ENCODE measurements around the gene LRRC7. TPM values are rescaled to one million over a fixed set of nuclear protein-coding genes. Genes with fewer than 3 reads are reported as not detected.

The LRRC7 gene
- total RNA-seq (1 to 10 TPM in 1 of 2 donors, under 1 TPM in 1; 0.16 to 1.3 TPM), polyA plus RNA-seq (under 1 TPM in 1 of 2 donors, not detected in 1; 0.13 TPM)
- long read RNA-seq, donor 1, partial matches to known transcripts: 0 of 1 reads
- long read RNA-seq, donor 1, other reads (novel, unspliced or antisense): 1 of 1 reads
- long read RNA-seq, donor 2, partial matches to known transcripts: 0 of 2 reads
- long read RNA-seq, donor 2, other reads (novel, unspliced or antisense): 2 of 2 reads

GRCh38 chr1:69567652-69568420 is at the start of gene LRRC7:
TSS of gene LRRC7 (plus strand) at chr1:69567922. CDS start at chr1:69568640, 718 bp downstream.
- Histone ChIP-seq H3K27me3 (ENCODE audit: control insufficient read depth in 1 of 2, insufficient read depth in 2 of 2, low read length in 1 of 2) (no peaks in the 10 kb centered on the region), H3K36me3 (ENCODE audit: control insufficient read depth in 1 of 2, insufficient read depth in 2 of 2, low read length in 1 of 2) (no peaks in the 10 kb centered on the region), H3K4me1 (ENCODE audit: control insufficient read depth in 1 of 2, insufficient read depth in 2 of 2, low read length in 2 of 2) (no peaks in the 10 kb centered on the region), H3K9me3 (ENCODE audit: control insufficient read depth, low read length) (no peaks in the 10 kb centered on the region), H3K27ac (ENCODE audit: low read depth in 1 of 2, low read length in 2 of 2) (no peak within 1 kb of the TSS), H3K4me3 (ENCODE audit: low read length in 2 of 2) (peak within 1 kb of the TSS; percentile 15 to 56)
- 1% methylated on average over 46 to 62 of the region's 62 CpGs for WGBS, 2 donors
- peak; percentile 45 for ATAC-seq (ENCODE audit: low FRiP score)
- DNase-seq: peak in 1 of 2 donors; percentile 75
- intact Hi-C loops (cut with DNase I): no loop called here

- H3K27ac ChIP-seq (ENCODE audit: low read depth in 1 of 2, low read length in 2 of 2): no peak overlapping the region
- intact Hi-C loops (cut with DNase I): no loop called here
- 50 to 67% methylated on average over 3 of the region's 3 CpGs for WGBS, 2 donors
- H3K27me3 ChIP-seq (ENCODE audit: control insufficient read depth in 1 of 2, insufficient read depth in 2 of 2, low read length in 1 of 2): no peaks in the 10 kb centered on the region
- ATAC-seq (ENCODE audit: low FRiP score) (no peak), DNase-seq (no peak)
- H3K9me3 ChIP-seq (ENCODE audit: control insufficient read depth, low read length): no peaks in the 10 kb centered on the region
- no peaks in the 10 kb centered on the region for H3K36me3 ChIP-seq (ENCODE audit: control insufficient read depth in 1 of 2, insufficient read depth in 2 of 2, low read length in 1 of 2)
- H3K4me3 ChIP-seq (ENCODE audit: low read length in 2 of 2): no peak overlapping the region
- no peaks in the 10 kb centered on the region for H3K4me1 ChIP-seq (ENCODE audit: control insufficient read depth in 1 of 2, insufficient read depth in 2 of 2, low read length in 2 of 2)
These were observed 48.7 kb upstream of the LRRC7 start for GRCh38 chr1:69519006-69519405.

DNA sequence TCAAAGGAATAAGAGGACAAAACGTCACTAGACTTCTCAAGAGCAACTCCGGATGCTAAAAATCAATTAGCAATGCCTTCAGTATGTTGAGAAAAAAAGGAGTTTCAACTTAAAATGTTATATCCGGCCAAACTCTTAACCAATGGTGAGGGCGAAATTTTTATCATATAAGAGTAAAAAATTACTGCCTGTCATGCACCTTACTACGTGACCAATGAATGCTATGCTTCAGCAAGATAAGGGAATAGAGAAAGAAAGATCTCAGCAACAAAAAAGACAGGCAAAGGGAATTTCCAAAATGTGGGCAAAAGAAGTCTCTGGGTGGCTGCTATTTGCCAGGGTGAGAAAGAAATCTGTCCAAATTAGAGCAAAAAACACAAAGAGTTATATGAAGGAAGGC is 47.4 kb upstream of the LRRC7 start:
- no peaks in the 10 kb centered on the region for H3K9me3 ChIP-seq (ENCODE audit: control insufficient read depth, low read length)
- WGBS, 2 donors: 37 to 43% methylated on average over 5 of the region's 5 CpGs
- intact Hi-C loops (cut with DNase I): no loop called here
- H3K36me3 ChIP-seq (ENCODE audit: control insufficient read depth in 1 of 2, insufficient read depth in 2 of 2, low read length in 1 of 2): no peaks in the 10 kb centered on the region
- no peak overlapping the region for H3K27ac ChIP-seq (ENCODE audit: low read depth in 1 of 2, low read length in 2 of 2)
- no peaks in the 10 kb centered on the region for H3K4me1 ChIP-seq (ENCODE audit: control insufficient read depth in 1 of 2, insufficient read depth in 2 of 2, low read length in 2 of 2)
- H3K27me3 ChIP-seq (ENCODE audit: control insufficient read depth in 1 of 2, insufficient read depth in 2 of 2, low read length in 1 of 2): no peaks in the 10 kb centered on the region
- DNase-seq: no peak
- H3K4me3 ChIP-seq (ENCODE audit: low read length in 2 of 2): no peak overlapping the region
- ATAC-seq (ENCODE audit: low FRiP score): no peak

DNA sequence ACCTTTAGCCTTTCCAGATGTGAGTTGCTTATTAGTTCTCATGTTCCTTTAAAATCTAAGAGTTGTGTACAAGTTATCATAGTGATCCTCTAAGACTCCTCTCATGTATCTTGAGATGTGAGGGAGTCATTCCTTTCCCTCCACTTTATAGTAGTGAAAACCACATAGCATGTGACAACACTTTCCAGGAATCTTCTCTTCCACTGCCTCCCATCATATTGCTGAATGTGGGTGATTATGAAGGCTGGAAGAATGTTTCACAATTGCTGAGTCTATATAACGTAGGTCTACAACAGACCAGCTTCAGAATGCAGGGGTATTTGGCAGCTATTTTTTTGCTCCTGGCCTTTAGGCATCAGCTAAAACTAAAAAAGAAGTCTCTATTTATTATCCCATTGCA is 44.7 kb upstream of the LRRC7 start:
- no peaks in the 10 kb centered on the region for H3K27me3 ChIP-seq (ENCODE audit: control insufficient read depth in 1 of 2, insufficient read depth in 2 of 2, low read length in 1 of 2)
- no peak overlapping the region for H3K4me3 ChIP-seq (ENCODE audit: low read length in 2 of 2)
- H3K4me1 ChIP-seq (ENCODE audit: control insufficient read depth in 1 of 2, insufficient read depth in 2 of 2, low read length in 2 of 2): no peaks in the 10 kb centered on the region
- no peak overlapping the region for H3K27ac ChIP-seq (ENCODE audit: low read depth in 1 of 2, low read length in 2 of 2)
- no peaks in the 10 kb centered on the region for H3K9me3 ChIP-seq (ENCODE audit: control insufficient read depth, low read length)
- intact Hi-C loops (cut with DNase I): no loop called here
- DNase-seq (no peak), ATAC-seq (ENCODE audit: low FRiP score) (no peak)
- WGBS, 2 donors: 77 to 78% methylated on average over 1 of the region's 1 CpG
- no peaks in the 10 kb centered on the region for H3K36me3 ChIP-seq (ENCODE audit: control insufficient read depth in 1 of 2, insufficient read depth in 2 of 2, low read length in 1 of 2)

DNA sequence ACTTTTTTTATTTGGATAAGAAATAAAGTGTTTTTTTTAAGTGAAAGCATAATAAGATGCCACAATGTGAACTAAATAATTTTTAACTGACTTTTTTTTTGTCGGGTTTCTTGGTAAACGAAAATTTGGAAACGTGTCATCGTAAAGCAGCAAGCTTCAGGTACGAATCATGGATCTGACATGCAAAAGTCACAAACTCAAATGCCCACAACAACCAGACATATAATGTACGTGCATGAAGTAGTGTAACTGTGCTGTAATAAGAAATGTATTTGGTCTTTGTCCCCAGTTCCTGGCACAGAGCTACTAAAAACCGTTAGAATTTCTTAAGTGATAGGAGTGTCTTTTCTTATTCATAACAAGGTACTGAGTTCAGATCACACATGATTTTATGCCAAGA is 44.3 kb upstream of the LRRC7 start:
- no peaks in the 10 kb centered on the region for H3K36me3 ChIP-seq (ENCODE audit: control insufficient read depth in 1 of 2, insufficient read depth in 2 of 2, low read length in 1 of 2)
- WGBS, 2 donors: 68 to 83% methylated on average over 7 of the region's 7 CpGs
- ATAC-seq (ENCODE audit: low FRiP score): no peak

DNA sequence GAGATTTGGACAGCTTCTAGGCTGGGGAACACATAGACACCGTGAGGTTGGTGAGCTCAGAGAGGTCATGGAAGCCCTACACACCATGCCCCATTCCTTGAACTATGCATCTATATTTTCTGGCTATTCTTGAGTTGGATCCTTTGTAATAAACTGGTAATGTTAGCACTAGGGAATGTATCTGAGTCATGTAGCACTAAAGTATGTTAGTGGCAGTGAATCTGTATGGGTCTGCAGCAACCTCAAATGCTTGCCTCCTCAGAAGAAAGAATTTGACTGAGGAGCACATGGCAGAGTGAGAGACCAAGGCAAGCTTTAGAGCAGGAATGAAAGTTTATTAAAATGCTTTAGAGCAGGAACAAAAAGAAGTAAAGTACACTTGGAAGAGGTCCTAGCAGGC is 43.7 kb upstream of the LRRC7 start:
- no peaks in the 10 kb centered on the region for H3K9me3 ChIP-seq (ENCODE audit: control insufficient read depth, low read length)
- no peaks in the 10 kb centered on the region for H3K36me3 ChIP-seq (ENCODE audit: control insufficient read depth in 1 of 2, insufficient read depth in 2 of 2, low read length in 1 of 2)
- no peak overlapping the region for H3K4me3 ChIP-seq (ENCODE audit: low read length in 2 of 2)
- 86 to 88% methylated on average over 1 of the region's 1 CpG for WGBS, 2 donors
- H3K4me1 ChIP-seq (ENCODE audit: control insufficient read depth in 1 of 2, insufficient read depth in 2 of 2, low read length in 2 of 2): no peaks in the 10 kb centered on the region
- intact Hi-C loops (cut with DNase I): no loop called here
- no peaks in the 10 kb centered on the region for H3K27me3 ChIP-seq (ENCODE audit: control insufficient read depth in 1 of 2, insufficient read depth in 2 of 2, low read length in 1 of 2)
- DNase-seq (no peak), ATAC-seq (ENCODE audit: low FRiP score) (no peak)
- H3K27ac ChIP-seq (ENCODE audit: low read depth in 1 of 2, low read length in 2 of 2): no peak overlapping the region

More for the DNA sequence above, 44.3 kb upstream of the LRRC7 start:
- Histone ChIP-seq H3K9me3 (ENCODE audit: control insufficient read depth, low read length) (no peaks in the 10 kb centered on the region), H3K4me1 (ENCODE audit: control insufficient read depth in 1 of 2, insufficient read depth in 2 of 2, low read length in 2 of 2) (no peaks in the 10 kb centered on the region), H3K27ac (ENCODE audit: low read depth in 1 of 2, low read length in 2 of 2) (no peak overlapping the region), H3K27me3 (ENCODE audit: control insufficient read depth in 1 of 2, insufficient read depth in 2 of 2, low read length in 1 of 2) (no peaks in the 10 kb centered on the region), H3K4me3 (ENCODE audit: low read length in 2 of 2) (no peak overlapping the region)
- no peak for DNase-seq
- intact Hi-C loops (cut with DNase I): no loop called here

GRCh38 chr1:69527273-69527672 is 40.4 kb upstream of the LRRC7 start:
- WGBS, 2 donors: 44 to 46% methylated on average over 2 of the region's 2 CpGs
- ATAC-seq (ENCODE audit: low FRiP score) (no peak), DNase-seq (no peak)
- H3K27me3 ChIP-seq (ENCODE audit: control insufficient read depth in 1 of 2, insufficient read depth in 2 of 2, low read length in 1 of 2): no peaks in the 10 kb centered on the region
- no peak overlapping the region for H3K4me3 ChIP-seq (ENCODE audit: low read length in 2 of 2)
- H3K27ac ChIP-seq (ENCODE audit: low read depth in 1 of 2, low read length in 2 of 2): no peak overlapping the region
- no peaks in the 10 kb centered on the region for H3K9me3 ChIP-seq (ENCODE audit: control insufficient read depth, low read length)
- intact Hi-C loops (cut with DNase I): no loop called here
- H3K4me1 ChIP-seq (ENCODE audit: control insufficient read depth in 1 of 2, insufficient read depth in 2 of 2, low read length in 2 of 2): no peaks in the 10 kb centered on the region
- no peaks in the 10 kb centered on the region for H3K36me3 ChIP-seq (ENCODE audit: control insufficient read depth in 1 of 2, insufficient read depth in 2 of 2, low read length in 1 of 2)

- Histone ChIP-seq H3K27me3 (ENCODE audit: control insufficient read depth in 1 of 2, insufficient read depth in 2 of 2, low read length in 1 of 2) (no peaks in the 10 kb centered on the region), H3K36me3 (ENCODE audit: control insufficient read depth in 1 of 2, insufficient read depth in 2 of 2, low read length in 1 of 2) (no peaks in the 10 kb centered on the region), H3K9me3 (ENCODE audit: control insufficient read depth, low read length) (no peaks in the 10 kb centered on the region), H3K4me3 (ENCODE audit: low read length in 2 of 2) (no peak overlapping the region), H3K27ac (ENCODE audit: low read depth in 1 of 2, low read length in 2 of 2) (no peak overlapping the region), H3K4me1 (ENCODE audit: control insufficient read depth in 1 of 2, insufficient read depth in 2 of 2, low read length in 2 of 2) (no peaks in the 10 kb centered on the region)
- intact Hi-C loops (cut with DNase I): no loop called here
- DNase-seq: no peak
- no peak for ATAC-seq (ENCODE audit: low FRiP score)
- WGBS, 2 donors: 77 to 83% methylated on average over 2 of the region's 2 CpGs
These were observed 39.3 kb upstream of the LRRC7 start for GRCh38 chr1:69528376-69528775.

- H3K36me3 ChIP-seq (ENCODE audit: control insufficient read depth in 1 of 2, insufficient read depth in 2 of 2, low read length in 1 of 2): no peaks in the 10 kb centered on the region
- no peak for DNase-seq
- H3K4me1 ChIP-seq (ENCODE audit: control insufficient read depth in 1 of 2, insufficient read depth in 2 of 2, low read length in 2 of 2): no peaks in the 10 kb centered on the region
- ATAC-seq (ENCODE audit: low FRiP score): no peak
- WGBS, 2 donors: 79 to 85% methylated on average over 1 of the region's 1 CpG
- no peaks in the 10 kb centered on the region for H3K9me3 ChIP-seq (ENCODE audit: control insufficient read depth, low read length)
- no peak overlapping the region for H3K4me3 ChIP-seq (ENCODE audit: low read length in 2 of 2)
- no peaks in the 10 kb centered on the region for H3K27me3 ChIP-seq (ENCODE audit: control insufficient read depth in 1 of 2, insufficient read depth in 2 of 2, low read length in 1 of 2)
- H3K27ac ChIP-seq (ENCODE audit: low read depth in 1 of 2, low read length in 2 of 2): no peak overlapping the region
- intact Hi-C loops (cut with DNase I): no loop called here
These were observed 34.4 kb upstream of the LRRC7 start for GRCh38 chr1:69533343-69533742.

Measured in aorta (tissue), 5 donors.